H1 (cell line): ENCODE data around the gene VCP. TPM values are rescaled to one million over a fixed set of nuclear protein-coding genes. Genes with fewer than 3 reads are reported as not detected.

Experiments
- ATF2 ChIP-seq: IDR thresholded peaks from 2 replicates; pipeline ENCODE4 v1.6.1; 2012; ENCODE audit warnings: low read length, inconsistent platforms
- ATF3 ChIP-seq: IDR thresholded peaks from 2 replicates; pipeline ENCODE4 v1.6.1; 2011; ENCODE audit warnings: low read depth, mild to moderate bottlenecking, low read length; ENCODE audit not compliant: insufficient read depth
- CBX5 ChIP-seq: fragments of 300-800, 300-1000 bp; sonication (generic); IDR thresholded peaks from 2 replicates; pipeline ENCODE4 v1.7.1; 2016; ENCODE audit warnings: antibody characterized with exemption, low read length, low read depth
- CHD2 ChIP-seq: IDR thresholded peaks from 2 replicates; pipeline ENCODE4 v1.6.1; 2012; ENCODE audit warnings: low read length, improper control_type of control experiment
- HDAC2 ChIP-seq, 2 experiments: fragments of 300-600 bp in 1 of 2; sonication (generic) in 1 of 2; IDR thresholded peaks; 2 replicates each; pipeline ENCODE4 v1.6.1; 2011 to 2012; ENCODE audit warnings: low read depth in 2 of 2, low read length in 2 of 2, mild to moderate bottlenecking in 2 of 2, moderate library complexity in 2 of 2, borderline replicate concordance in 1 of 2, inconsistent platforms in 1 of 2
- JUN ChIP-seq: IDR thresholded peaks from 2 replicates; pipeline ENCODE4 v1.6.1; 2011; ENCODE audit warnings: low read depth, mild to moderate bottlenecking, improper control_type of control experiment, low read length
- RFX5 ChIP-seq: IDR thresholded peaks from 2 replicates; pipeline ENCODE4 v1.6.1; 2011; ENCODE audit warnings: low read depth, low read length, improper control_type of control experiment, borderline replicate concordance
- SP4 ChIP-seq: IDR thresholded peaks from 2 replicates; pipeline ENCODE4 v1.6.1; 2012; ENCODE audit warnings: low read length, inconsistent platforms
- SRF ChIP-seq: IDR thresholded peaks from 2 replicates; pipeline ENCODE4 v1.6.1; 2011; ENCODE audit warnings: mild to moderate bottlenecking, low read depth, low read length, moderate library complexity
- polyA plus RNA-seq, 7 experiments: library from polyadenylated mRNA; depleted of rRNA in 3 of 7; stranded (reverse) in 5 of 7; unstranded in 2 of 7; fragments of >200 nt in 5 of 7; fragments of 200-250 nt in 2 of 7; gene quantifications; 1 replicate in 5 of 7; 2 replicates in 1 of 7; 4 replicates in 1 of 7; pipeline versions ENCODE4 v1.2.1 to v1.2.3, GENCODE V29; 2011 to 2013; ENCODE audit warnings: missing spikeins in 2 of 7, mixed read lengths in 2 of 7
- total RNA-seq: library from RNA; stranded (reverse); fragmentation: NEBNext Ultra II Directional; extraction: Animal tissue kit (Norgen Biotek cat#: 25700); gene quantifications from 2 replicates; pipeline ENCODE4 v1.2.1, GENCODE V29; 2021

VCP gene
- total and polyA plus RNA-seq, 2 of the 8 experiments (the other 6 are each of a cell fraction or from before 2014, with no cell fraction given), result 173 to 375 TPM

GRCh38 chr9:35091536-35091935, 19.1 kb upstream of the VCP start (continued):
- TF ChIP-seq HDAC2 (IDR thresholded peaks at IDR 0.05; ENCODE audit: borderline replicate concordance in 1 of 2, low read depth in 2 of 2, low read length in 2 of 2) (no peak), JUN (no peak), ATF2 (no peak), SP4 (no peak), SRF (no peak), CBX5 (no peak), RFX5 (no peak), CHD2 (no peak), ATF3 (no peak)
